Iris pigment epithelial cell (primary cell): ENCODE results near the gene ZNF585A.
A peak's percentile ranks its signal among the peaks of the same experiment; 100 is the strongest.
"Not testable (repeated sequence)": the region's sequence is repeated elsewhere in the genome, so short reads cannot be mapped to it uniquely, and the experiment has no call there.

Experiments
- DNase-seq: peaks from one replicate; pipeline ENCODE4 v3.0.0-alpha.2; 2011; ENCODE audit warnings: low read depth

ZNF585A gene

GRCh38 chr19:37172368-37173366 lies at the start of gene ZNF585A:
TSS of gene ZNF585A (minus strand) at chr19:37172695. CDS start at chr19:37169910, 2,785 bp downstream.
- DNase-seq, result peak; percentile 98

DNA sequence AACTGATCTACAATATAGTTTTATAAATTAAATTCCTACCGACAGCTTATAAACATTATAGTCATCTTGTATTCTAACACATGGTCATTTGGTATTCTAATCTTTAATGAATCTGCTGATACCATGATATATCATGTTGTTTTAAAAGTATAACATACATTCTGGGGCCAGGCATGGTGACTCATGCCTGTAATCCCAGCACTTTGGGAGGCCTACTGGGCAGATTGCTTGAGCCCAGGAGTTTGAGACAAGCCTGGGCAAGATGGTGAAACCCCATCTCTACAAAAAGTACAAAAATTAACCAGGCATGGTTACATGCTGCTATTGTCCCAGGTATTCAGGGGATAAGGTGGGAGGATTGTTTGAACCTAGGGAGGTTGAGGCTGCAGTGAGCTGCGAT lies 48.6 kb upstream of the ZNF585A start:
- DNase-seq, result peak; percentile 51

DNA sequence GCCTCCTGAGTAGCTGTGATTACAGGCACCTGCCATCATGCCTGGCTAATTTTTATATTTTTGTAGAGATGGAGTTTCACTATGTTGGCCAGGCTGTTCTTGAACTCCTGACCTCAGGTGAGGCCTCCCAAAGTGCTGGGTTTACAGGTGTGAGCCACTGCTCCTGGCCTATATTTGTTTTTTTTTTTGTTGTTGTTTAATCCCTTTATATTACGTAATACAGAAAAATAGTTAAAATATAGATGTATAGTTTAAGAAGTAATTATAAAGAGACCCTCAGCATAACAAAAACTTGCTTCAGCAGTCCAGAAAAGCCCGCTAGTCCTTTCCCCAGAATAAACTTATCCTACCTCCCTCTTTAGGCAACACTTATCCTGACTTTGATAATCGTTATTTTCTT lies 47.9 kb upstream of the ZNF585A start:
- no peak for DNase-seq

- DNase-seq, result peak; percentile 67
Measured at GRCh38 chr19:37218592-37218935, 46.1 kb upstream of the ZNF585A start.

DNA sequence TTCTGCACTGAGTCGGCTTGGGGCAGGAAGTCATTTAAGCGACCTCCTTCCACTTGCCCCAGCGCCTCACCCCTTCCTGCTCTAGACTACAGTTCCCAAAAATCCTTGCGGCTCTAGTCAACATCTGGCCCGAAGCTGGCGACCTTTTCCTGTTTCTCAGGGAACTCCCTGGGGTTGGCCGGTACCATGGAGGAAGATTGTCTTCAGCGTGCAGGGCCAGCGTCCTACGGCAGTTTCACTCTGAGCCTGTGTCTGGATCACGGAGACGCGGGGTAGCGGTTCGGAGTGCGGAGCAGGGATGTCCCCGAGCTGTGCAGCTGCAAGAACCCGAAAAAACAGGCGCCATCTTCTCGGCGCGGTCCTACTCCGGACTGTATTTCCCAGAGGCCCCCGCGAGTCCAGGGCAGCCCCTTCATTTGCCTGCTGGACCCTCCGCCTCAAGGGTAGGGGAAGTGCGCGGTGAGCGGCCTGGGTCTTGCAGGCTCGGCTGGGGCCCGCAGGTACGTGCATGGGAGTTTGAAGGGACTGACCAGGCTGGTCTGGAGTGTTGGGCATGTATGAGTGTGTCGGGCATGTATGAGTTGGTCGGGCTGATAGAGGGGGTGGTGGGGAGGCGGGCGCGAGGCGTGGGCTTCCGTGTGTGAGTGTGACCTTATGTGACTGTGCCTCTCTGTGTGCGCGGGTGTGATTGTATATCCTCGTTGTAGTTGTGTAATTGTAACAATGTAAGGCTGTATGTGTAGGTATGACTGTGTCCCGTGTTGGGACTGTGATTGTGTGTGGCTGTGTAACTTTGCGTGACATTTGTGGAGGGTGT lies 45.5 kb upstream of the ZNF585A start, which contains the start of gene ZNF383:
Gene ZNF383 (plus strand): TSS at position 440 of the 817 bp plus-strand sequence. CDS start 12,240 bp downstream, outside the sequence.
- peak; percentile 91 for DNase-seq

DNA sequence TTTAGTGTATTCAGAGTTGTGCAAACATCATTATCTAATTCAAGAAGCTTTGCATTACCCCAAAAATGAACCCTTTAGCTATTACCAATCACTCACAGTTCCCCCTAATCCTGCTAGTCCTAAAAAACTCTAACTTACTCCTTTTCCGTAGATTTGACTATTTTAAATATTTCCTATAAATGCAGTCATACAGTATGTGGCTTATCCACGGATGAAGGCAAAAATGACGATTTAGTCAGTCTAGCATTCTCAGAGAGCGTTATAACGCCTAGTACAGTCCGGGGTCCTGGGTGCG lies 44.9 kb upstream of the ZNF585A start:
- DNase-seq, result no peak

- no peak for DNase-seq
Measured at GRCh38 chr19:37197768-37198167, 25.3 kb upstream of the ZNF585A start.

GRCh38 chr19:37197115-37197514 lies 24.6 kb upstream of the ZNF585A start:
- not testable (repeated sequence) for DNase-seq

DNA sequence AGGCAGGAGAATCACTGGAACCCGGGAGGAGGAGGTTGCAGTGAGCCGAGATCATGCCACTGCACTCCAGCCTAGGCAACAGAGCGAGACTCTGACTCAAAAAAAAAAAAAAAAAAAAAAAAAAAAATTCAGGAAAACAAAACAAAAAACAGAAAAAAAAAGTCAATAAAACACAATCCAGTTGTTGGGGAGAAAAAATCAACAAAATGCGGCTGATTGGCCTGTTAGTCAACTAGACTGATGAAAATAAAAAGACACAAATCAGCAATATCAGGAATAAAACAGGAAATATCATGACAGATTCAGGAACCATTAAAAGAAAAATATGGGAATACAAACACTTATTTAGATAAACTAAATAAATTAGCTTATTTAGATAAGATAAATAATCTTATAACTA lies 22.8 kb upstream of the ZNF585A start:
- DNase-seq, result not testable (repeated sequence)

GRCh38 chr19:37186071-37186470 lies 13.6 kb upstream of the ZNF585A start:
- DNase-seq, result not testable (repeated sequence)

DNA sequence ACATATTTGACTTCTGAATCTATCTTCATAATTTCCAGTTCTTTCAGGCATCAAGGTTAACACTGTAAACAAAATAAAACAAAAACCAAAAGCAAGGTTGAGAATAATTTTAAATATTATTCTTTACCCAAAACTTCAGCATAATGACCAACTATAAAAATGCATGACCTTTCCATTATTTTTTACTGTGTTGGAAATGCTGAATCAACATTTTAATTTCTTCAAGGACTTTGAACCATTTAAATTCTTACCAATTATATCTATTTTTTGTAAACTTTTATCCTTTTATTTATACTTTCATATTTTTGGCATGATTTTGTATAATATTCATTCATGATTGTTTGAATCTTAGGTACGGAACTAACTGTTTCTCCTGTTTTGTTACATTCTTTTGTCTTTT lies 6.9 kb downstream of the ZNF585A start:
- no peak for DNase-seq

GRCh38 chr19:37160153-37160552 lies 12.3 kb downstream of the ZNF585A start:
- no peak for DNase-seq

DNA sequence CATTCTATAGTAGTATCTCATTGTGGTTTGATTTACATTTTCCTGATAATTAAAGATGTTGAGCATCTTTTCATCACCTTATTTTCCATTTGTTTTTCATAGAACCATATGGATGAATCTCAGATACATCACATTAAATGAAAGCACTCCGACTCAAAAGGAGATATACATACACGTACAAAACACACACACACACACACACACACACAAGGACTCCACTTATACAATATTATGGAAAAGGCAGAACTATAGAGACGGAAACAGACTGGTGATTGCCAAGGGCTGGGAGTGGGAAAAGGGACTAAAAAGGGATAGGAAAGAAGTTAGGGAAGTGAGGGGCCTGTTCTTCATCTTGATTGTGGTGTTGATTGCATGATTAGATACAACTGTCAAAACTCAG lies 24.3 kb downstream of the ZNF585A start:
- no peak for DNase-seq

- no peak for DNase-seq
Measured at GRCh38 chr19:37136111-37136510, 36.4 kb downstream of the ZNF585A start.

- DNase-seq, result no peak
Measured at GRCh38 chr19:37128821-37129177, 43.7 kb downstream of the ZNF585A start.

DNA sequence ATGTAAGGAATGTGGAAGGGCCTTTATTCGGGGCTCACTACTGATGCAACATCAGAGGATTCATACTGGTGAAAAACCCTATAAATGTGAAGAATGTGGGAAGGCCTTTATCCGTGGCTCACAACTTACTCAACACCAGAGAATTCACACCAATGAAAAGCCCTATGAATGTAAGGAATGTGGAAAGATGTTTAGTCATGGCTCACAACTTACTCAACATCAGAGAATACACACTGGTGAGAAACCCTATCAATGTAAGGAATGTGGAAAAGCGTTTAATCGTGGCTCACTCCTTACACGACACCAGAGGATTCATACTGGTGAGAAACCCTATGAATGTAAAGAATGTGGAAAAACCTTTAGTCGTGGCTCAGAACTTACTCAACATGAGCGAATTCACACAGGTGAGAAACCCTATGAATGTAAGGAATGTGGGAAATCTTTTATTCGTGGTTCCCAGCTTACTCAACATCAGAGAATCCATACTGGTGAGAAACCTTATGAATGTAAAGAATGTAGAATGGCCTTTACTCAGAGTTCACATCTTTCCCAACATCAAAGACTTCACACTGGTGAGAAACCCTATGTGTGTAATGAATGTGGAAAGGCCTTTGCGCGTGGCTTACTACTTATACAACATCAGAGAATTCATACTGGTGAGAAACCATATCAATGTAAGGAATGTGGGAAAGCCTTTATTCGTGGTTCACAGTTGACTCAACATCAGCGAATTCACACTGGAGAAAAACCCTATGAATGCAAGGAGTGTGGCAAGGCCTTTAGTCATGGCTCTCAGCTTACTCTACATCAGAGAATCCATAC lies 44.3 kb downstream of the ZNF585A start:
- no peak for DNase-seq

GRCh38 chr19:37122093-37122492 lies 50.4 kb downstream of the ZNF585A start:
- DNase-seq, result not testable (repeated sequence)

DNA sequence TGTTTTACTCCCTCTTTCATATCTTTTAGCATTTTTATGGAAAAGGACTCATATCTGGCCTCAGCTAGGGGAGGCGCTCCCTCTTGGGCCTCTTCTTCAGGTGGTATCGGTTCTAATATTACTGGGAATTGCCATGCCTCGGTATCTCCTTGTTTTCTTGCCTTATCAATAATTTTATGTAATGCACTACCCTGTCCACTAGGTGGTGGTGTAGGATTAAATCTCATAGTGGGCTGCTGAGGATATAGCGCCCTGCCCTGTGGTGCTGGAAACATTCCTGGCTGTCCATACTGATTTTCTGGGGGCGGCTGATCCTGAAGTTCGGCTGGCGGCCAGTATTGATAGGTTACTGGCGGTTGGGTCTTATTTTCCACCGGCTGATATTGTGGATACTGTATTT lies 58.5 kb downstream of the ZNF585A start:
- no peak for DNase-seq

GRCh38 chr19:37111753-37112152 lies 60.7 kb downstream of the ZNF585A start:
- DNase-seq, result peak; percentile 11

DNA sequence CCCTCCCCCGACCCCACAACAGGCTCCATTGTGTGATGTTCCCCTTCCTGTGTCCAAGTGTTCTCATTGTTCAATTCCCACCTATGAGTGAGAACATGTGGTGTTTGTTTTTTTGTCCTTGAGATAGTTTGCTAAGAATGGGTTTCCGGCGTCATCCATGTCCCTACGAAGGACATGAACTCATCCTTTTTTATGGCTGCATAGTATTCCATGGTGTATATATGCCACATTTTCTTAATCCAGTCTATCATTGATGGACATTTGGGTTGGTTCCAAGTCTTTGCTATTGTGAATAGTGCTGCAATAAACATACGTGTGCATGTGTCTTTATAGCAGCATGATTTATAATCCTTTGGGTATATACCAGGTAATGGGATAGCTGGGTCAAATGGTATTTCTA lies 68.4 kb downstream of the ZNF585A start:
- not testable (repeated sequence) for DNase-seq

DNA sequence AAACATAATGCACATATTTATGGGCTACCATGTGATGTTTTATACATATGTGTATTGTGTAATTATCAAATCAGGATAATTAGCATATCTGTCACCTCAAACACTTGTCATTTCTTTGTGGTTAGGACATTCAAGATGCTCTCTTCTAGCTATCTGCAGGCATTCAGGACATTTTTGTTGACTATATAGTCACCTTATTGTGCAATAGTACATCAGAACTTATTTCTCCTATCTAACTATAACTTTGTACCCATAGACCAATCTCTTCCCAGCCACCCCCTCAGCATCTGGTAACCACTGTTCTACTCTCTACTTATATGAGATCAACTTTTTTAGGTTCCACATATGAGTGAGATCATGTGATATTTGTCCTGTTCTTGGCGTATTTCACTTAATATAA lies 73.9 kb downstream of the ZNF585A start:
- DNase-seq, result peak; percentile 16

- no peak for DNase-seq
Measured at GRCh38 chr19:37095859-37096258, 76.6 kb downstream of the ZNF585A start.
